Duodenal mucosa (tissue), 2 donors: Measurements from ENCODE around the gene PARD6A.
A peak's percentile ranks its signal among the peaks of the same experiment; 100 is the strongest.

ENCODE experiments used
- H3K27ac ChIP-seq: one replicate; pipeline ENCODE4 v1.7.0; 2013; ENCODE audit warnings: low read depth, low read length
- H3K27me3 ChIP-seq, 2 donors: one replicate each; pipeline ENCODE4 v1.7.0; 2013; ENCODE audit warnings: low read length in 2 of 2, control low read depth in 1 of 2; ENCODE audit not compliant: insufficient read depth in 2 of 2, control insufficient read depth in 1 of 2
- H3K36me3 ChIP-seq, 2 donors: one replicate each; pipeline ENCODE4 v1.7.0; 2013; ENCODE audit warnings: low read length in 2 of 2, control low read depth in 1 of 2; ENCODE audit not compliant: insufficient read depth in 2 of 2, control insufficient read depth in 1 of 2
- H3K4me1 ChIP-seq, 2 donors: one replicate each; pipeline ENCODE4 v1.7.0; 2013; ENCODE audit warnings: low read length in 2 of 2, control low read depth in 1 of 2; ENCODE audit not compliant: insufficient read depth in 2 of 2, control insufficient read depth in 1 of 2
- H3K4me3 ChIP-seq, 2 donors: one replicate each; pipeline ENCODE4 v1.7.0; 2013; ENCODE audit warnings: low read length in 2 of 2, low read depth in 1 of 2
- H3K9ac ChIP-seq, 2 donors: one replicate each; pipeline ENCODE4 v1.7.0; 2013; ENCODE audit warnings: low read length in 2 of 2, low read depth in 1 of 2
- H3K9me3 ChIP-seq, 2 donors: one replicate each; pipeline ENCODE4 v1.7.0; 2013; ENCODE audit warnings: low read length in 2 of 2, control low read depth in 1 of 2; ENCODE audit not compliant: control insufficient read depth in 1 of 2

The PARD6A gene

GRCh38 chr16:67666032-67666551 lies 5.3 kb downstream of the PARD6A start:
- Histone ChIP-seq H3K36me3 (no peaks in the 10 kb centered on the region), H3K9me3 (no peaks in the 10 kb centered on the region), H3K4me3 (peak overlapping the region; percentile 74 to 82), H3K27me3 (no peaks in the 10 kb centered on the region), H3K4me1 (peaks cover 11 to 31% of the 10 kb centered on the region in 2 donors), H3K27ac (no peak overlapping the region), H3K9ac (peak overlapping the region in 1 of 2 donors; percentile 64)

- Histone ChIP-seq H3K27ac (peak within 1 kb of the TSS; percentile 79), H3K4me3 (peak within 1 kb of the TSS; percentile 74 to 82), H3K9me3 (no peaks in the 10 kb centered on the region), H3K27me3 (no peaks in the 10 kb centered on the region), H3K9ac (peak within 1 kb of the TSS; percentile 64), H3K36me3 (no peaks in the 10 kb centered on the region), H3K4me1 (peaks cover 11 to 24% of the 10 kb centered on the region in 2 donors)
Observed at GRCh38 chr16:67666559-67667452, 6.0 kb downstream of the PARD6A start, which contains the start of the genes C16orf86 and ENKD1. TSS of gene C16orf86 (plus strand) at chr16:67666814. CDS start at chr16:67666971, 157 bp downstream. TSS of gene ENKD1 (minus strand) at chr16:67666750. CDS start at chr16:67666442, 308 bp downstream.

GRCh38 chr16:67667453-67667816 lies 6.7 kb downstream of the PARD6A start:
- peaks cover 11 to 24% of the 10 kb centered on the region in 2 donors for H3K4me1 ChIP-seq
- H3K4me3 ChIP-seq: peak overlapping the region; percentile 74 to 82
- no peaks in the 10 kb centered on the region for H3K27me3 ChIP-seq
- H3K36me3 ChIP-seq: no peaks in the 10 kb centered on the region
- H3K27ac ChIP-seq: no peak overlapping the region
- no peak overlapping the region for H3K9ac ChIP-seq
- no peaks in the 10 kb centered on the region for H3K9me3 ChIP-seq

GRCh38 chr16:67667817-67668494 lies 7.2 kb downstream of the PARD6A start:
- Histone ChIP-seq H3K4me3 (peak overlapping the region; percentile 74 to 82), H3K9ac (no peak overlapping the region), H3K36me3 (no peaks in the 10 kb centered on the region), H3K27ac (no peak overlapping the region), H3K4me1 (peaks cover 12 to 26% of the 10 kb centered on the region in 2 donors), H3K27me3 (no peaks in the 10 kb centered on the region), H3K9me3 (no peaks in the 10 kb centered on the region)

- Histone ChIP-seq H3K27ac (no peak overlapping the region), H3K9ac (no peak overlapping the region)
Observed at GRCh38 chr16:67668495-67669157, 7.9 kb downstream of the PARD6A start.

GRCh38 chr16:67669499-67670101 lies 8.8 kb downstream of the PARD6A start:
- H3K27ac ChIP-seq: no peak overlapping the region
- H3K4me3 ChIP-seq: no peak overlapping the region
- peaks cover 27 to 36% of the 10 kb centered on the region in 2 donors for H3K4me1 ChIP-seq
- H3K9ac ChIP-seq: no peak overlapping the region
- H3K27me3 ChIP-seq: no peaks in the 10 kb centered on the region
- no peaks in the 10 kb centered on the region for H3K9me3 ChIP-seq
- no peaks in the 10 kb centered on the region for H3K36me3 ChIP-seq

More at GRCh38 chr16:67668495-67669157, 7.9 kb downstream of the PARD6A start:
- Histone ChIP-seq H3K9me3 (no peaks in the 10 kb centered on the region), H3K4me1 (peaks cover 19 to 32% of the 10 kb centered on the region in 2 donors), H3K27me3 (no peaks in the 10 kb centered on the region), H3K4me3 (no peak overlapping the region), H3K36me3 (no peaks in the 10 kb centered on the region)

- Histone ChIP-seq H3K27ac (no peak overlapping the region), H3K4me1 (peaks cover 25 to 28% of the 10 kb centered on the region in 2 donors), H3K9me3 (no peaks in the 10 kb centered on the region), H3K4me3 (no peak overlapping the region), H3K27me3 (no peaks in the 10 kb centered on the region), H3K9ac (no peak overlapping the region), H3K36me3 (peaks cover 0 to 8% of the 10 kb centered on the region in 2 donors)
Observed at GRCh38 chr16:67672306-67672705, 11.5 kb downstream of the PARD6A start.

GRCh38 chr16:67672739-67673662 lies 12.2 kb downstream of the PARD6A start:
- Histone ChIP-seq H3K9ac (peak overlapping the region; percentile 3 to 31), H3K4me3 (no peak overlapping the region), H3K9me3 (no peaks in the 10 kb centered on the region), H3K27me3 (no peaks in the 10 kb centered on the region), H3K27ac (peak overlapping the region; percentile 68), H3K4me1 (peaks cover 21 to 22% of the 10 kb centered on the region in 2 donors), H3K36me3 (peaks cover 0 to 8% of the 10 kb centered on the region in 2 donors)
